H9 (cell line): Measurements from ENCODE around the gene L1CAM. TPM values are rescaled to one million over a fixed set of nuclear protein-coding genes. Genes with fewer than 3 reads are reported as not detected.

Experiments
- DNase-seq: peaks from one replicate; pipeline ENCODE4 v3.0.0-alpha.2; 2017
- H2AFZ ChIP-seq: one replicate; pipeline ENCODE4 v1.6.1; 2013; ENCODE audit warnings: mild to moderate bottlenecking, low read length, control low read depth, moderate library complexity
- H2AK5ac ChIP-seq: 2 replicates; pipeline ENCODE4 v1.6.1; 2013; ENCODE audit warnings: low read length, control low read depth, mixed read lengths; ENCODE audit not compliant: insufficient read length
- H2BK120ac ChIP-seq: one replicate; pipeline ENCODE4 v1.6.1; 2013; ENCODE audit warnings: low read depth, mild to moderate bottlenecking, low read length, control low read depth, inconsistent platforms; ENCODE audit not compliant: poor library complexity, severe bottlenecking
- H2BK12ac ChIP-seq: 2 replicates; pipeline ENCODE4 v1.6.1; 2013; ENCODE audit warnings: low read length, control low read depth, mixed read lengths, low read depth; ENCODE audit not compliant: insufficient read length
- H2BK15ac ChIP-seq: 2 replicates; pipeline ENCODE4 v1.6.1; 2013; ENCODE audit warnings: low read depth, low read length, control low read depth
- H2BK20ac ChIP-seq: one replicate; pipeline ENCODE4 v1.6.1; 2013; ENCODE audit warnings: low read depth, mild to moderate bottlenecking, low read length, control low read depth, inconsistent platforms; ENCODE audit not compliant: poor library complexity, severe bottlenecking
- H2BK5ac ChIP-seq: 2 replicates; pipeline ENCODE4 v1.6.1; 2013; ENCODE audit warnings: low read length, control low read depth, mixed read lengths; ENCODE audit not compliant: insufficient read length
- H3K14ac ChIP-seq: 2 replicates; pipeline ENCODE4 v1.6.1; 2013; ENCODE audit warnings: low read length, control low read depth; ENCODE audit not compliant: insufficient read depth
- H3K18ac ChIP-seq: 2 replicates; pipeline ENCODE4 v1.6.1; 2013; ENCODE audit warnings: low read depth, mild to moderate bottlenecking, mixed read lengths, low read length, control low read depth; ENCODE audit not compliant: insufficient read length
- H3K23ac ChIP-seq: 2 replicates; pipeline ENCODE4 v1.6.1; 2013; ENCODE audit warnings: low read length, control low read depth, mixed read lengths, low read depth; ENCODE audit not compliant: insufficient read length
- H3K23me2 ChIP-seq: 2 replicates; pipeline ENCODE4 v1.6.1; 2013; ENCODE audit warnings: low read depth, mild to moderate bottlenecking, mixed read lengths, low read length, control low read depth; ENCODE audit not compliant: insufficient read length, poor library complexity, severe bottlenecking
- H3K27ac ChIP-seq: 2 replicates; pipeline ENCODE4 v1.5.1; 2013; ENCODE audit warnings: low read length, control low read depth, mixed read lengths, low read depth; ENCODE audit not compliant: insufficient read length
- H3K27me3 ChIP-seq: 2 replicates; pipeline ENCODE4 v1.6.1; 2013; ENCODE audit warnings: low read length, control low read depth, inconsistent platforms; ENCODE audit not compliant: insufficient read depth
- H3K4ac ChIP-seq: 2 replicates; pipeline ENCODE4 v1.6.1; 2013; ENCODE audit warnings: low read depth, mild to moderate bottlenecking, control low read depth, inconsistent platforms, low read length, moderate library complexity
- H3K4me1 ChIP-seq: 2 replicates; pipeline ENCODE4 v1.6.1; 2013; ENCODE audit warnings: low read length, control low read depth, inconsistent platforms; ENCODE audit not compliant: insufficient read depth
- H3K4me2 ChIP-seq: 2 replicates; pipeline ENCODE4 v1.6.1; 2013; ENCODE audit warnings: low read length, control low read depth, mixed read lengths; ENCODE audit not compliant: insufficient read length, insufficient read depth
- H3K56ac ChIP-seq: 2 replicates; pipeline ENCODE4 v1.6.1; 2013; ENCODE audit warnings: low read depth, mild to moderate bottlenecking, mixed read lengths, low read length, control low read depth; ENCODE audit not compliant: insufficient read length
- H3K79me1 ChIP-seq: 2 replicates; pipeline ENCODE4 v1.6.1; 2013; ENCODE audit warnings: low read depth, mild to moderate bottlenecking, moderate library complexity, low read length, control low read depth, inconsistent platforms; ENCODE audit not compliant: insufficient read depth, poor library complexity, severe bottlenecking
- H3K79me2 ChIP-seq: 2 replicates; pipeline ENCODE4 v1.6.1; 2013; ENCODE audit warnings: low read length, control low read depth, inconsistent platforms; ENCODE audit not compliant: insufficient read depth
- H3K9ac ChIP-seq: 2 replicates; pipeline ENCODE4 v1.6.1; 2013; ENCODE audit warnings: low read length, control low read depth, mixed read lengths; ENCODE audit not compliant: insufficient read length; ENCODE audit errors: extremely low read depth
- H3K9me3 ChIP-seq: one replicate; pipeline ENCODE4 v1.6.1; 2013; ENCODE audit warnings: low read depth, low read length, inconsistent platforms; ENCODE audit not compliant: control insufficient read depth
- H3T11ph ChIP-seq: one replicate; pipeline ENCODE4 v1.6.1; 2013; ENCODE audit warnings: mild to moderate bottlenecking, low read length, control low read depth, inconsistent platforms
- H4K20me1 ChIP-seq: one replicate; pipeline ENCODE4 v1.6.1; 2013; ENCODE audit not compliant: control insufficient read depth, insufficient read length, insufficient read depth
- H4K5ac ChIP-seq: 2 replicates; pipeline ENCODE4 v1.6.1; 2013; ENCODE audit warnings: low read depth, mild to moderate bottlenecking, mixed read lengths, low read length, control low read depth; ENCODE audit not compliant: insufficient read length
- H4K8ac ChIP-seq: replicated peaks from 2 replicates; pipeline ENCODE4 v1.6.1; 2013; ENCODE audit warnings: low read length, control low read depth, mixed read lengths, low read depth; ENCODE audit not compliant: insufficient read length
- H4K91ac ChIP-seq: 2 replicates; pipeline ENCODE4 v1.6.1; 2013; ENCODE audit warnings: low read depth, mild to moderate bottlenecking, moderate library complexity, mixed read lengths, low read length, control low read depth; ENCODE audit not compliant: insufficient read length
- H3K27ac Mint-ChIP-seq, 3 experiments: 2 replicates in 2 of 3; 3 replicates in 1 of 3; pipeline ENCODE4 v1.8.0; 2020 to 2021; ENCODE audit warnings: mixed read lengths in 3 of 3, mild to moderate bottlenecking in 1 of 3, moderate library complexity in 1 of 3
- H3K27me3 Mint-ChIP-seq: 2 replicates; pipeline ENCODE4 v1.8.0; 2021; ENCODE audit warnings: low read depth, mild to moderate bottlenecking, moderate library complexity, mixed read lengths
- H3K36me3 Mint-ChIP-seq, 3 experiments: 2 replicates in 2 of 3; 3 replicates in 1 of 3; pipeline ENCODE4 v1.8.0; 2020 to 2021; ENCODE audit warnings: low read depth in 3 of 3, mixed read lengths in 3 of 3; ENCODE audit not compliant: insufficient read depth in 1 of 3
- H3K4me1 Mint-ChIP-seq, 2 experiments: 2 replicates each; pipeline ENCODE4 v1.8.0; 2020; ENCODE audit warnings: mixed read lengths in 2 of 2
- H3K4me3 Mint-ChIP-seq, 2 experiments: 2 replicates in 1 of 2; 3 replicates in 1 of 2; pipeline ENCODE4 v1.8.0; 2020 to 2021; ENCODE audit warnings: mild to moderate bottlenecking in 2 of 2, mixed read lengths in 2 of 2, moderate library complexity in 1 of 2
- H3K9me3 Mint-ChIP-seq, 2 experiments: 2 replicates in 1 of 2; 3 replicates in 1 of 2; pipeline ENCODE4 v1.8.0; 2020; ENCODE audit warnings: mild to moderate bottlenecking in 2 of 2, mixed read lengths in 2 of 2, moderate library complexity in 1 of 2
- CTCF ChIP-seq: fragments of 200-600 bp; sonication (generic); conservative IDR thresholded peaks from 3 replicates; pipeline ENCODE4 v1.8.0; 2021; ENCODE audit warnings: antibody characterized with exemption, mild to moderate bottlenecking
- WGBS: extraction: QIAGEN DNeasy Blood & Tissue Kit; methylation state at CpG from one replicate; pipeline ENCODE4 v1.1.7; 2013; ENCODE audit warnings: missing lambda C conversion rate, low lambda C conversion rate, mixed read lengths; ENCODE audit not compliant: insufficient read length; ENCODE audit errors: extremely low coverage; 5-methylcytosine and 5-hydroxymethylcytosine counted together
- total RNA-seq: library from RNA; stranded (reverse); gene quantifications from 2 replicates; pipeline ENCODE4 v1.2.1, GENCODE V29; 2021

Gene L1CAM
- total RNA-seq, 1 experiment from 2014 or later: 22.7 TPM

GRCh38 chrX:153879741-153880439 is 6.1 kb downstream of the L1CAM start:
- Histone ChIP-seq H3K4ac (no peak overlapping the region), H4K20me1 (no peaks in the 10 kb centered on the region), H3K4me2 (peak overlapping the region; percentile 25), H3T11ph (no peak overlapping the region), H3K27ac (no peak overlapping the region), H3K9ac (no peak overlapping the region), H3K9me3 (no peaks in the 10 kb centered on the region), H2BK20ac (no peak overlapping the region), H4K8ac (no peak overlapping the region), H4K91ac (no peak overlapping the region), H3K14ac (no peak overlapping the region), H3K27me3 (no peaks in the 10 kb centered on the region), H3K23ac (no peak overlapping the region), H3K79me2 (no peaks in the 10 kb centered on the region), H2BK12ac (no peak overlapping the region), H2BK5ac (no peak overlapping the region), H2BK120ac (no peak overlapping the region), H3K79me1 (no peaks in the 10 kb centered on the region), H3K56ac (no peak overlapping the region), H3K23me2 (peaks cover 3% of the 10 kb centered on the region), H2AK5ac (no peak overlapping the region), H3K18ac (no peak overlapping the region), H3K4me1 (no peaks in the 10 kb centered on the region; the same call in none of the 2 replicates), H4K5ac (no peak overlapping the region), H2BK15ac (no peak overlapping the region), H2AFZ (no peak overlapping the region)
- TF ChIP-seq CTCF: no peak
- no CpG with 5 or more reads among the region's 12 CpGs for WGBS
- H3K36me3 Mint-ChIP-seq: peaks cover 9 to 14% (median 10%) of the 10 kb centered on the region in 3 experiments; a peak in 6 of 7 replicates
- H3K27me3 Mint-ChIP-seq: peaks cover 26% of the 10 kb centered on the region
- H3K4me3 Mint-ChIP-seq: peak overlapping the region; percentile 45 to 62; a peak in 3 of 5 replicates
- H3K4me1 Mint-ChIP-seq: peaks cover 36 to 60% of the 10 kb centered on the region in 2 experiments
- H3K27ac Mint-ChIP-seq: no peak overlapping the region
- DNase-seq: no peak
- peaks cover 54 to 73% of the 10 kb centered on the region in 2 experiments for H3K9me3 Mint-ChIP-seq
